NCI-H1694 treated with DMSO at 0.1 percent for 48 hours (cell line): ENCODE data around the gene KRT81.
"Not testable (repeated sequence)": the region's sequence is repeated elsewhere in the genome, so short reads cannot be mapped to it uniquely, and the experiment has no call there.

Experiments
- DNase-seq: peaks from one replicate; lab custom pipeline; 2025; lab: John Stamatoyannopoulos, UW

The KRT81 gene

DNA sequence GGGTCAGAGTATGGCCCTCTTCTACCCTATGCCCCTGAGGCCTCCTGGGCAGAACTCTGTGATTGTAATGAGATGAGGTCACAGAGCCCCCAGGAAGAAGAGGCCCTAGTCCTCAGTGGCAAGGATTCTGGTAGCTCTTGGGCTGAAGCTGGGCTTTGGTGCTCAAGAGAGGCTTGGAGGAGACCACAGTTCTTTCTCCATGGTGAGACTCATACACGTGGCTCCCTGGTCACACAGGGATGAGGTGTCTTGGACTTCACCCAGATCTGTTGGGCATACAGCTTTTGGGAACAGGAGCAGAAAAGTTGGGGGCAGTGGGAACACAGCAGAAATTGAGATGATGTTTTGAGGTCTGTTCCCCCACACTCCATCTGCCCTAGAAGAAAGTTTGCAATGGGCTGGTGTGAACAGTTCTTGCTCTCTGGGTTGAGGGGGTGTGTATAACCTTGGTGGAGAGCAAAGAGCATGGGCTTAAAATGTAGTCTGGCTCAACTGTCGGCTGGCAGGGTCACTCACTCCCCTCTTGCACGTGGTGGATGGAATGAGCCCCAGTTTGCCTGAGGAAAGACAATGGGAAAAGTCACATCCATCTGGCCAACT, 16.7 kb downstream of the KRT81 start, which contains the start of gene KRT86:
TSS of gene KRT86 (plus strand) at position 125 of the 600 bp plus-strand sequence. CDS start 27,272 bp downstream, outside the sequence.
- no peak for DNase-seq

GRCh38 chr12:52271158-52271557, 20.2 kb downstream of the KRT81 start:
- DNase-seq = no peak

GRCh38 chr12:52270541-52271070, 20.7 kb downstream of the KRT81 start:
- no peak for DNase-seq

DNA sequence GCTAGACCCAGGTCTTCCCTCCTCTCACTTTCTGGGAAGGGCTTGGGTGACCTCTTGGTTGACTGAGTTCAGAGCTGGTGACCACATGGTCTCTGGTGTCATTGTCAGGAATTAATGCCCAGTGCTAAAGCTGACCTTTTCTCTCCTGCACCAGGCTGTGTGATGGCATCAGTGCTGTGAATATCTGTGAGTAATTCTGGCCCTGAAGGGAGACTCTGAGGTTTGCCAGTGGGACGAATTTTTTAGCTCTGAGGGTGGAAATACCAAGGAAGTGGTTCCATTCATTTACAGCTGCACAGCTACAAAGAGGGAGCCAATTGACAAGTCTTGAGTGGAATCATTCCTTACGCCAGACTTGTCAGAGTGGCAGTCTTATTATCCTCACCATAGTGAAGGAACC, 23.1 kb downstream of the KRT81 start:
- DNase-seq = no peak

- no peak for DNase-seq
These were observed 23.6 kb downstream of the KRT81 start for GRCh38 chr12:52267699-52268098.

DNA sequence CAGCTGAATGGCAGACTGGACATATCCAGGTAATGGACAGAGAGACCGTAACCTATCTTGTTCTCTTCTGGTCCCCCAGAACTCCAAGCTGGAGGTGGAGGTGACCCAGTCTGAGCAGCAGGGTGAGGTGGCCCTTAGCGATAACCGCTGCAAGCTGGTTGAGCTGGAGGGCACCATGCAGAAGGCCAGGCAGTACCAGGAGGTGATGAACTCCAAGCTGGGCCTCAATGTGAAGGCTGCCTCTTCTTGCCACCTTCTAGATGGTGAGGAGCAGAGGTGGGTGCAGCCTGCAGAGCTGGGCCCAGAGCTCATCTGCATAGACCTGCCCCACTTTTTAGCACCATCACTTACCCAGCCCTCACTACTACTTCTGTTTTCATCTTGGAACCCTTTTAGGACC, 24.1 kb downstream of the KRT81 start:
- no peak for DNase-seq

DNA sequence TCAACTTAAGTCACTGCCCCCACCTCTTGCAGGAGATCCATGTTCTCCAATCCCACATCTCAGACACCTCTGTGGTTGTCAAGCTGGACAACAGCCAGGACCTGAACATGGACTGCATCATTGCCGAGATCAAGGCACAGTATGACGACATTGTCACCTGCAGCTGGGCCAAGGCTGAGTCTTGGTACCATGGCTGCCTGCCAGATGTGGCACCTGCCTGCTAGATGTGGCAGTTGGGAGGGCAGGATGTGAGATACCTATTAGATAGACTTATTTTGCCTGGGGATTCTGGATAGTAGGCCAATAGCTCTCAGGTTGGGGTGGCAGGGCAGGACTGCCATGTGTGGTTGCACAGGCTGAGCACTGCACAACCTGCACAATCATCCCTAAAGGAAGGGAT, 24.8 kb downstream of the KRT81 start:
- DNase-seq = no peak

DNA sequence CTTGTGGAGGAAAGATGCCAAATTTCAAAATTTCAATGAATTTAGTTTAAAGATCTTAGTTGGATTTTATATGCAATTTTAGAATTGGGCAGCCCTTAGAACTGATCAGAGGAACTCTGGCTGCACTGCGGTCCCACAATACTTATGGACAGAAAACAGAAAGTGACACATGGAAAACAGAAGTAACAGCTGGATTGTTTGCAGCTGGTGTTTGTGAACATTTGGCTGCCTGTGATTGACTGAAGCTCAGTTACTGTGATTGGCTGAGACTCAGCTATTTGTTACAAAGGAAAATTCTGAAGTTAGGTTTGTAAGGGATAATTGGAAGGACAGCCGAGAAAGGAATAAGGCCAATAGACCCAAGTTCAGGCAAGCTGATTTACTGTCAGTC, 26.9 kb downstream of the KRT81 start:
- no peak for DNase-seq

DNA sequence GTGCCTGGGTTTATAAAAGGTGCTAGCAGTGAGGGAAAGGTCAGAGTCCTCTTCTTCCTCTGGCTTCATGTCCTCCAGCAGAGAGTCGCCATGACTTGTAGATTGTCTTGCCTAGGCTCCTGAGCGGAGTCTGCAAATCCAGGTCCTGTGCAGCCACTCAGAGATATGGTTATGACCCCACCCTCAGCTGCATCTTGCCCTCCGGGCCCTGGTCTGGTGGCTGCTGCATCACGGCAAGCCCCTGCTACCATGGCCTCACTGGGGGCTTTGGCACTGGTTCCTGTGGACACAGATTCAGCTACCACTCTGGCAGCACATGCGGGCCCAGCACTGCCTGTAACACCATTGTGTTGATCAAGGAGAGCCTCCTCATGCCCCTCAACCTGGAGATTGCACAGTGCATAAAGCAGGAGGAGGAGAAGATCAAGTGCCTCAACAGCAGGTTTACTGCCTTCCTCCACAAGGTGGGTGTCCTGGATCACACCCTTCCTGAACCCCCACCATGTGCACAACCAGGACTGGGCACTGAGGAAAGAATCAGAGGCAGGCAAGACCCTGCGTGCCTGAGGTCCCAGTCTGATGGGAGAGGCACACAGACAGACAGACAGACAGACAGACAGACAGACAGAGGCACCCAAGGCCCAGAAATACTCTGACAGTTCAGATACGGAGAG, 27.4 kb downstream of the KRT81 start:
- no peak for DNase-seq

- no peak for DNase-seq
These were observed 29.0 kb downstream of the KRT81 start for GRCh38 chr12:52262286-52262685.

DNA sequence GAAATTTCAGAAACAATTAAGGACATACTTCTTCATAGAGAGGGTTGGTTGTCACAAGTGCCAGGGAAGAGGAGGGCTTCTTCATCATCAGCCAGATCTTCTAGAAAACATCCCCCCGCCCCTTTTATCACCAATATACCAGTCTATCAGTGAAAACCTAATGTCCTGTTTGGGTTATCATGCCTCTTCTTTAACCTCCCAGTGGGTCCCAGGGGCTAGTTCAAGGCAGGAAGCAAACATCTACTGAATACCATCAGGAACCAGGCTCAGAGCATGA, 30.2 kb downstream of the KRT81 start:
- DNase-seq = no peak

GRCh38 chr12:52260361-52261207, 30.8 kb downstream of the KRT81 start:
- no peak for DNase-seq

GRCh38 chr12:52259657-52260243, 31.6 kb downstream of the KRT81 start:
- no peak for DNase-seq

GRCh38 chr12:52258335-52258901, 32.9 kb downstream of the KRT81 start:
- no peak for DNase-seq

- not testable (repeated sequence) for DNase-seq
These were observed 33.4 kb downstream of the KRT81 start for GRCh38 chr12:52257922-52258321.

- no peak for DNase-seq
These were observed 34.2 kb downstream of the KRT81 start for GRCh38 chr12:52257074-52257551.

DNA sequence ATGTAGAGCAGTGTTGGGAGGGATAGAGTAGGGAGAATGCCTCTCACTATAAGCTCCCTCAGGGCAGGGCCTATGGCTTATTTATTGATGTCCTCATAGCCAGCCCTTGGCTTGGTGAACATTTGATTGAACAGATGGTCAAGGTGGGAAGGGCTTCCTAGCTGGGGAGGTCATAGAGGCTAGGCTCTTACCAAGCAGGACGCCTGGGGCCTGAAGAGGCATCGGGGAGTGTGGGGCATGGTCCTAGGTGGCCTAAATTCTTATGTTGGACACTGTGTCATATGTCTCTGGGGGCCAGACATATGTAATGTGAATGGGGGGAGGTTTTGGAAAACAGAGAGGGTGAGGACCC, 34.8 kb downstream of the KRT81 start:
- no peak for DNase-seq

GRCh38 chr12:52255926-52256583, 35.3 kb downstream of the KRT81 start:
- DNase-seq = no peak

DNA sequence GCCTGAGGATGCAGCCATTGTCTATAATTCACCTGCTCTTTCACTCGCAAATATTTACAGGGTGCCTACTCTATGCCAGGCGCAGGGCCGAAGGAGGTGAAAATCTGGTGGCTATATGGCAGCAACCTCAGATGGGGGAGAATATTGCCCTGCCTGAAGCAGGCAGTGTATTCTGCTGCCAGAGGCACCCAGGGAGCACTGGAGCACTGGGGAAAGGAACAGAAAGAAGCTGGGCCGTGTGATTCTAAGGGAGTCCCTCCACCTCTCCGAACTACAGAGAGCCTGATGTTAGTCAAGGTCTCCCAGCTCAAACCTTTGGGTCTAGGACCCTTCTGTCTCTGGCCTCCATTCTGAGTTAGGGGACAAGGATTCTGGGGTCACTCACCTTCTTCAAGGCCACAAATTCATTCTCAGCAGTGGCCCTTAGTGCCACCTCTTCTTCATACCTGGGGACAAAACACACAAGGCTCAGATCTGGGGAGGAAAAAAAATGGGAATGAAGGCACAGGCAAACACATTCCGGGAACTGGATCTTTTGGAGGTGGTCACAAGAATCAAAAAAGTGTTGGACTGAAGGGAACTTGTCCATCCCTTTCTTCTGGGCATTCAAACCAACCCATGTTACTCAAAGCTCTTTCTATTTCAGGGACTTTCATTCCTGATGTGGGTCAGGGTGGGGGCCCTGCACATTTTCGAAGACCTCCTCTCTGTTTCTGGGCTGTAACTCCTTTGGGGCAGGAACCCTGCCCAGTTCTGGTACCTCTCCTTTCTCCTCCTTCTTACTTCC, 36.2 kb downstream of the KRT81 start:
- DNase-seq = no peak

DNA sequence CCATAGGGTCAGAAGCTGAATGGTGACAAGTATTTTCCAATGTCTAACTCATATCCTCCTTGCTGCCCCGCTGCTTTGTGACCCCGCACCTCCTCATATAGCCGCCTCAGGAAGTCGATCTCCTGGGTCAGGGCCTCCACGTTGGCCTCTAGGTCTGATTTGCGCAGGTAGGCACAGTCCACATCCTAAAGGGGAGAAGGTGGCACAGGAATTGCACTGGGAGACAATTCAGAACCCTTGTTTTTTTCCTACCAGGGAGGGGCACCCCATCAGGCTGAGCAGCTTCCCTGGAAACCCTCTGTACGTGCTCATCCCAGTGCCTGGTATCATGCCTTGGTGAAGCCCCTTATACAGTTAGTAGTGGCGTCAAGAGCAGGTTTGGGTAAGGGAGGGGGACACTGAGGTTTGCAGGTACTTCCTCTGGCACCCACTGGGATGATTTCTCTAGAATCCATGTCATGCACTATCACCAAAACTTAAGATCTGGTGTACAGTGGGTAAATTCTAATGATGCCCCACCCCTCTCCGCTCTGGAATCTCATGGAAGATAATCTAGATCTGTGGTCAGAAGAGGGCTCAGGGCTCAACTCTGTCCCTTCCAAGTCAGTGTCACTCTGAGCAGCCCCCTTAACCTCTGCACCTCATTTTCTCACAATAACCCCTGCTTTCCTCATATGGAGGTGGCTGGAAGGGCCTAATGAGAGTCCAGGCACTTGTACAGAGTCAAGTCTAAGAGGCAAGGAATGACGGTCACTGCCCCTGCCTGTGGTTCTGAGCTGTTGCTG, 37.0 kb downstream of the KRT81 start:
- no peak for DNase-seq
